Stimulated activated memory B cell treated with anti-CD40 and anti-IgM and Interleukin-4, amounts not matched to agents 10 μg/mL and 1 μg/mL and 100 μg/mL, for 72 hours (primary cell): Measurements from ENCODE around the gene TLR9.
A peak's percentile ranks its signal among the peaks of the same experiment; 100 is the strongest.
"Not testable (repeated sequence)": the region's sequence is repeated elsewhere in the genome, so short reads cannot be mapped to it uniquely, and the experiment has no call there.

Experiments
- ATAC-seq: fragments of 150-1000 bp; cut with Tn5 transposase; 2 replicates; pipeline ENCODE4 v1.10.0; 2021
- H3K27ac Mint-ChIP-seq: one replicate; pipeline ENCODE4 v1.8.0; 2022; ENCODE audit warnings: mild to moderate bottlenecking, mixed read lengths
- H3K27me3 Mint-ChIP-seq: one replicate; pipeline ENCODE4 v1.8.0; 2022; ENCODE audit warnings: mixed read lengths
- H3K36me3 Mint-ChIP-seq: one replicate; pipeline ENCODE4 v1.8.0; 2022; ENCODE audit warnings: mixed read lengths
- H3K4me1 Mint-ChIP-seq: one replicate; pipeline ENCODE4 v1.8.0; 2022; ENCODE audit warnings: mixed read lengths
- H3K4me3 Mint-ChIP-seq: one replicate; pipeline ENCODE4 v1.8.0; 2022; ENCODE audit warnings: mild to moderate bottlenecking, moderate library complexity, mixed read lengths
- H3K9me3 Mint-ChIP-seq: one replicate; pipeline ENCODE4 v1.8.0; 2022; ENCODE audit warnings: mixed read lengths

The TLR9 gene, protein sequence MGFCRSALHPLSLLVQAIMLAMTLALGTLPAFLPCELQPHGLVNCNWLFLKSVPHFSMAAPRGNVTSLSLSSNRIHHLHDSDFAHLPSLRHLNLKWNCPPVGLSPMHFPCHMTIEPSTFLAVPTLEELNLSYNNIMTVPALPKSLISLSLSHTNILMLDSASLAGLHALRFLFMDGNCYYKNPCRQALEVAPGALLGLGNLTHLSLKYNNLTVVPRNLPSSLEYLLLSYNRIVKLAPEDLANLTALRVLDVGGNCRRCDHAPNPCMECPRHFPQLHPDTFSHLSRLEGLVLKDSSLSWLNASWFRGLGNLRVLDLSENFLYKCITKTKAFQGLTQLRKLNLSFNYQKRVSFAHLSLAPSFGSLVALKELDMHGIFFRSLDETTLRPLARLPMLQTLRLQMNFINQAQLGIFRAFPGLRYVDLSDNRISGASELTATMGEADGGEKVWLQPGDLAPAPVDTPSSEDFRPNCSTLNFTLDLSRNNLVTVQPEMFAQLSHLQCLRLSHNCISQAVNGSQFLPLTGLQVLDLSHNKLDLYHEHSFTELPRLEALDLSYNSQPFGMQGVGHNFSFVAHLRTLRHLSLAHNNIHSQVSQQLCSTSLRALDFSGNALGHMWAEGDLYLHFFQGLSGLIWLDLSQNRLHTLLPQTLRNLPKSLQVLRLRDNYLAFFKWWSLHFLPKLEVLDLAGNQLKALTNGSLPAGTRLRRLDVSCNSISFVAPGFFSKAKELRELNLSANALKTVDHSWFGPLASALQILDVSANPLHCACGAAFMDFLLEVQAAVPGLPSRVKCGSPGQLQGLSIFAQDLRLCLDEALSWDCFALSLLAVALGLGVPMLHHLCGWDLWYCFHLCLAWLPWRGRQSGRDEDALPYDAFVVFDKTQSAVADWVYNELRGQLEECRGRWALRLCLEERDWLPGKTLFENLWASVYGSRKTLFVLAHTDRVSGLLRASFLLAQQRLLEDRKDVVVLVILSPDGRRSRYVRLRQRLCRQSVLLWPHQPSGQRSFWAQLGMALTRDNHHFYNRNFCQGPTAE

DNA sequence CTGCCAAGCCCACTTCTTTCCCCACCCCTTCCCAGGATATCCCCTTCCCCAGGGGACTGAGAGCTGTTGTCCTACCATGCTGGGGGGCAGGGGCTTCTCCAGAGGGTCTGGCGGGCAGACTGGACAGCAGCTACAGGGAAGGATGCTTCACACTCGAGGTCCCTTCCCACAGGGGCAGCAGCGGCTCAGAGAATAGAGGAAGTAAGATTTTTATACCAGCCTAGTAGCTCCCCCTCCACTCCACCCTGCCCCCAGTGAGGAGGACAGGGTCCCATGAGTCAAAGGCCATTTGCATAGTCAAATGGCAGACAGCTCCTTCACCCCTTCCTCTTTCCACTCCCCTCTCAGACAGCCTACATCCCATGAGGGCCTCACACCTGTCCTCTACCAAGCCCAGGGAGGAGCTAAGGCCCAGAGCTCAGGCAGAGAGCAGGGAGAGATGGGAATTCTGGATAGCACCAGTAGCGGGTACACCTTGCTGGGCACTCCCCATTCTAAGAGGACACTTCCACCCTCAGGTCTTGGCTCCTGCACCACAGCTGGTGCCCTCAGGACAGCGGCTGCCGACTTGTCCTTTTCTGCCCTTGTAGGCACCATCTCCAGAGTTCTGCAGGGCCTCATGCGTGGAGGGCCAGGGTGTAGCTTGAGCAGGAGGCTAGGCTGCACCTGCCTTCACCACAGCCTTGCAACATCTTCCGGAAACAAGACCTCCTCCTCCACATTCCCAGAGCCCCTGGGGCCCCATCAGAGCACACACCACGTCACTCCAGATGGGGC is at the start of gene TLR9:
TSS of gene TLR9 (minus strand) at position 194 of the 777 bp plus-strand sequence. CDS start at position 78, 116 bp downstream.
- ATAC-seq, result peak; percentile 94
- H3K27me3 Mint-ChIP-seq, result no peaks in the 10 kb centered on the region
- no peaks in the 10 kb centered on the region for H3K9me3 Mint-ChIP-seq
- H3K4me1 Mint-ChIP-seq, result peaks cover 81% of the 10 kb centered on the region
- H3K36me3 Mint-ChIP-seq, result peaks cover 46% of the 10 kb centered on the region
- peak within 1 kb of the TSS; percentile 98 for H3K27ac Mint-ChIP-seq
- peak within 1 kb of the TSS; percentile 93 for H3K4me3 Mint-ChIP-seq

- Mint-ChIP-seq H3K4me3 (peak overlapping the region; percentile 54), H3K4me1 (peaks cover 83% of the 10 kb centered on the region), H3K27ac (peak overlapping the region; percentile 67), H3K36me3 (peaks cover 33% of the 10 kb centered on the region)
- ATAC-seq, H3K27me3 Mint-ChIP-seq, H3K9me3 Mint-ChIP-seq: not testable (repeated sequence)
Observed at GRCh38 chr3:52274781-52275180, 49.3 kb upstream of the TLR9 start.

DNA sequence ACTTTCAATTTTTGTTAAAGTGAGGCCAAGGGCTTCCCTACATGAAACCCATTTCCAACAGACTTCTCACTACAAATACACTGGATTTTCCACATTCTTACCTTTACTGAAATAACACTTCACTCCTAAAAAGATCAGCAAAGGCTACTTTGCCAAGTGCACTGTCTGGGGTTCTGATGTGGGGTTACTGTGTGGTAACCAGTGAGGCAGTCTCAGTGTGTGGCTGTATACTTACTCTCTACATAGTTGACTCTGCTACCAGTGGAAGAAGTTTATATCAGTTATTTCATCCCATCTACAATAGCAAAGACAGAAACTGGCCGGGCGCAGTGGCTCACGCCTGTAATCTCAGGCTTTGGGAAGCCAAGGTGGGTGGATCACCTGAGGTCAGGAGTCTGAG is 47.4 kb upstream of the TLR9 start:
- H3K36me3 Mint-ChIP-seq, result peaks cover 40% of the 10 kb centered on the region
- H3K4me3 Mint-ChIP-seq, result no peak overlapping the region

DNA sequence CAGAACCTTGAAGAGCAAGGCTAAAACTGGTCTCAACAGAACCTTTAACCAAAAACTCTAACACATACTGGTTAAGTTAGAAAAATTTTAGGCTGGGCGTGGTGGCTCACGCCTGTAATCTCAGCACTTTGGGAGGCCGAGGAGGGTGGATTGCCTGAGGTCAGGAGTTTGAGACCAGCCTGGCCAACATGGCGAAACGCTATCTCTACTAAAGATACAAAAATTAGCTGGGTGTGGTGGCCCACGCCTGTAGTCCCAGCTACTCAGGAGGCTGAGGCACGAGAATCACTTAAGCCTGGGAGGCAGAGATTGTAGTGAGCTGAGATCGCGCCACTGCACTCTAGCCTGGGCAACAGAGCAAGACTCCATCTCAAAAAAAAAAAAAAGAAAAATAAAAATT is 46.7 kb upstream of the TLR9 start:
- Mint-ChIP-seq H3K36me3 (peaks cover 40% of the 10 kb centered on the region), H3K4me1 (peaks cover 87% of the 10 kb centered on the region)
- not testable (repeated sequence) for H3K27me3 Mint-ChIP-seq

More for the DNA sequence above, 47.4 kb upstream of the TLR9 start:
- no peaks in the 10 kb centered on the region for H3K9me3 Mint-ChIP-seq
- peak overlapping the region; percentile 17 for H3K27ac Mint-ChIP-seq
- no peaks in the 10 kb centered on the region for H3K27me3 Mint-ChIP-seq
- peaks cover 83% of the 10 kb centered on the region for H3K4me1 Mint-ChIP-seq
- no peak for ATAC-seq

GRCh38 chr3:52270252-52270754 is 44.9 kb upstream of the TLR9 start:
- H3K36me3 Mint-ChIP-seq, result peaks cover 40% of the 10 kb centered on the region
- no peak for ATAC-seq
- peak overlapping the region; percentile 21 for H3K4me3 Mint-ChIP-seq
- no peaks in the 10 kb centered on the region for H3K27me3 Mint-ChIP-seq
- no peaks in the 10 kb centered on the region for H3K9me3 Mint-ChIP-seq
- peaks cover 69% of the 10 kb centered on the region for H3K4me1 Mint-ChIP-seq
- peak overlapping the region; percentile 74 for H3K27ac Mint-ChIP-seq

More for the DNA sequence above, 46.7 kb upstream of the TLR9 start:
- peak overlapping the region; percentile 40 for H3K4me3 Mint-ChIP-seq
- peak overlapping the region; percentile 74 for H3K27ac Mint-ChIP-seq
- not testable (repeated sequence) for H3K9me3 Mint-ChIP-seq, ATAC-seq

DNA sequence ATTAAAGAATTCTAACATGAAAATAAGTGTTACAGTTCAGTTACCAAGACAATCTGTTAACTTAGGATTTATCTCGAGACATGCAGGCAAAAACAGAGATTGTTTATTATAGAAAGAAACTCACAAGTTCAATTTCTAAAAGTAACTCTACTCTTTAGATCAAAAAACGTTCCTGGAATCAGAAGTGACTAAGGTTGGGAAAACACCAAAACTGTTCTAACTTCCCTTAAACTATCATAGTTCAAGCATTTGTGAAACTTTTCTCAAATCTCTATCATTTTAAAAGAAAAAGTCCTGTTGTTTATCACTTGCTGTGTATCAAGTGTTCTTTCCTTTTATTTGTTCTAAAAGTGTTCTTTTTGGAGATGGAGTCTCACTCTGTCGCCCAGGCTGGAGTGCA is 44.3 kb upstream of the TLR9 start:
- Mint-ChIP-seq H3K36me3 (peaks cover 40% of the 10 kb centered on the region), H3K27ac (peak overlapping the region; percentile 74), H3K9me3 (no peaks in the 10 kb centered on the region), H3K27me3 (no peaks in the 10 kb centered on the region), H3K4me3 (no peak overlapping the region), H3K4me1 (peaks cover 65% of the 10 kb centered on the region)
- no peak for ATAC-seq

DNA sequence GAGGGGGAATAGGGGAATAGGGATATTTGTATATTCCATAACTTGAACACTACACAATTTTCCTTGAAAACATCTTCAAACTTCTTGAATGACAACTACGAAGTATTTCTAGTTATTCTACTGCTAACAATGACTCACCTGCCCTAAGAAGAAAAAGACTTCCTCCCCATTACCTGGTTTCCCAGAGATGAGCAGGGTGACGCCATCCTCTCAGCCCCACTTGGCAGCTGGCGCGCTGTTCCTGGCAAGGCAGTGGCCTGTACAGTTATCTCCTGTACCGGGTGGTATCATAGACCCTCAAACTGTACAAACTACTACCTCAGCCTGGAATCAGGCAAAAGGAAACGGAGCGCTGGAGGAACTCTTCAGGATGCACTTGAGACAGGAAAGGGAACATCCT is 42.6 kb upstream of the TLR9 start:
- no peaks in the 10 kb centered on the region for H3K9me3 Mint-ChIP-seq
- H3K4me3 Mint-ChIP-seq, result no peak overlapping the region
- peaks cover 65% of the 10 kb centered on the region for H3K4me1 Mint-ChIP-seq
- no peak for ATAC-seq
- peak overlapping the region; percentile 74 for H3K27ac Mint-ChIP-seq
- H3K27me3 Mint-ChIP-seq, result no peaks in the 10 kb centered on the region
- peaks cover 44% of the 10 kb centered on the region for H3K36me3 Mint-ChIP-seq

DNA sequence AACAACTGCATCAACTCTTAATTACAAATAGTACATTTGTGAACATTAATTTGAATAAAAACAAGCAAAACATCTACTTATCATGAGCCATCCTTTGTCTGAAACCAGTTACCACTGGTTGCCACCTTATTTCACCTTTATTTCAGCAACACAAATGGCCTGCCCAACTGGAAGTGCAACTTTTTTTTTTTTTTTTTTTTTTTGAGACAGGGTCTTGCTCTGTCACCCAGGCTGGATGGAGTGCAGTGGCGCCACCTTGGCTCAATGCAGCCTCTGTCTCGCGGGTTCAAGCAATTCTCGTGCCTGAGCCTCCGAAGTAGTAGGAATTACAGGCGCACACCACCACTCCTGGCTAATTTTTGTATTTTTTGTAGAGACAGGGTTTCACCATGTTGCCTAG is 39.9 kb upstream of the TLR9 start:
- Mint-ChIP-seq H3K27ac (no peak overlapping the region), H3K9me3 (no peaks in the 10 kb centered on the region), H3K27me3 (no peaks in the 10 kb centered on the region), H3K4me3 (no peak overlapping the region), H3K36me3 (peaks cover 58% of the 10 kb centered on the region), H3K4me1 (peaks cover 56% of the 10 kb centered on the region)
- ATAC-seq, result no peak

GRCh38 chr3:52262447-52262846 is 37.0 kb upstream of the TLR9 start:
- no peaks in the 10 kb centered on the region for H3K27me3 Mint-ChIP-seq
- peaks cover 35% of the 10 kb centered on the region for H3K4me1 Mint-ChIP-seq
- H3K9me3 Mint-ChIP-seq, result no peaks in the 10 kb centered on the region
- H3K36me3 Mint-ChIP-seq, result peaks cover 77% of the 10 kb centered on the region
- H3K4me3 Mint-ChIP-seq, result no peak overlapping the region
- ATAC-seq, result peak; percentile 74
- peak overlapping the region; percentile 61 for H3K27ac Mint-ChIP-seq

DNA sequence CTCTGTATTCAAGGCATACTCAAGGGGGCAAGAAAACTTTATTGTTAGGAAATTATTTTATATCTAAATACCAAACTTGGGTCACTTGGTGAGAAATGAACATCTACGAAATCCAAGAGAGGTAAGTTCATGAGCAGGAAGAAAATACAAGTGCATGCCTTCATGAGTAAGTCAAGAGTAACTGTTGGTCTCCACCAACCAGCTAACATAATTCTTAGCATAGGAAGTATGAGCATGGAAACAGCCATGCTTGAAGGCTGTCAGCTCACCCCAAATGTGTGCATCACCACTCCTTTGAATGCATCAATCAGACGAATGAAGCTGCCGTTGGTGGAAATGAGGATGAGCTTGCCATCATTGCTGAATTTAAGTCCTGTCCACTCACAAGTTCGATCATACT is 34.0 kb upstream of the TLR9 start:
- Mint-ChIP-seq H3K27ac (no peak overlapping the region), H3K36me3 (peaks cover 83% of the 10 kb centered on the region), H3K9me3 (no peaks in the 10 kb centered on the region), H3K27me3 (no peaks in the 10 kb centered on the region), H3K4me1 (peaks cover 34% of the 10 kb centered on the region), H3K4me3 (no peak overlapping the region)
- no peak for ATAC-seq

DNA sequence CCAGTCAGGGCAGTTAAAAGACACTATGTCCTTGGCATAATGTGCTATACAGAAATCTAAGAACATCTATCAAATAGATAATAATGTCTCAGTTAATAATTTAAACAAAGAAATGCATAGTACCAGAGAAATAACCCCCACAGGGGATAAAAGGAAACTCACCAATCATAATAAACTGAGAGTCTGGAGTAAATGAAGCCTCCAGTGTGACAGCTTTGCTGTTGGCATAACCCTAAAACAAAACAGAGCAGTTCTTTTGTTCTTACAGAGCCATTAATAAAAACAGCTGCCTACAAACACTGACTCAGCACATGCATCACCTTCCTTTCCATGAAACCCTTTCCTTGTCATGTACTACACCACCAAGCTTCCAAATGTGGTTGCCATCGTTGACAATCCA is 33.6 kb upstream of the TLR9 start:
- Mint-ChIP-seq H3K27ac (peak overlapping the region; percentile 35), H3K27me3 (no peaks in the 10 kb centered on the region), H3K4me3 (no peak overlapping the region), H3K36me3 (peaks cover 79% of the 10 kb centered on the region), H3K4me1 (peaks cover 33% of the 10 kb centered on the region), H3K9me3 (no peaks in the 10 kb centered on the region)
- ATAC-seq, result no peak

DNA sequence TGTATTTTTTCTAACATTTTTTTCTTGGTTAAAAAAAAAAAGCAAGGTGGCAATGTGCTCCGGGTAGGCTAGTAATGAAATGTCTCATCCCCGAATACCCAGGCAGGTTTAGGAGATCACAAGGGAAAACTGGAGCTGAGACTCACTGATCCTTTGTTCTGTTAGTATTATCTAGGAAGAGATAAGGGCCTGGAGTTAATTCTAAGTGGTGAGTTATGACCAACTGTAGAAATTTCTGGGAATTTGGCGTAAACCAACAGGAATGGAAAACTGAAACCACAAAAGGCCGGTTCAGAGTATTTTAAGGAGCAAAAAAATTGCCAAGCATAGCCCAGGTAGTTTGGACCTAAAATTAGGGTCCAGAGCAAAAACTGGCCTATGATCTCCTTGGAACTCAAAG is 32.5 kb upstream of the TLR9 start:
- peaks cover 33% of the 10 kb centered on the region for H3K4me1 Mint-ChIP-seq
- H3K27me3 Mint-ChIP-seq, result no peaks in the 10 kb centered on the region
- ATAC-seq, result no peak
- no peaks in the 10 kb centered on the region for H3K9me3 Mint-ChIP-seq
- H3K27ac Mint-ChIP-seq, result peak overlapping the region; percentile 44
- H3K36me3 Mint-ChIP-seq, result peaks cover 72% of the 10 kb centered on the region
- no peak overlapping the region for H3K4me3 Mint-ChIP-seq

DNA sequence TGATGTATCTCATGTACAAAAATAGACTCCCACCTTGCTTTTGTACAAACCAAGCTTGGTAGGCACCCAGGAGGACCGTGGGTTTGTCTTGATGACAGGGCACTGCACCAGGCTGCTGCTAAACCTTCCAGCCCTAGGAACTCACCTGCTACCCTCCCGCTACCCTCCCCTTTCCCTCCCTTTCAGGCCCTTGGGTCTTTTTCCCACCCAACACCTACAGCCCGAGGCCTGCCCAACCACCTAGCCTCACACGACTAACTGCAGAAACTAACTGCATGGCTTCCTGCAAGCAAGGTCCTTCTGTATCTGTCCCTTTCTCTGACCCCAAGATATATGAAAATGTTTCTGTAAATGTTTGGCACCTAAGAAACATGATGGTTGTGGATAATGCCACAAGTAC is 31.2 kb upstream of the TLR9 start:
- Mint-ChIP-seq H3K27ac (no peak overlapping the region), H3K4me3 (no peak overlapping the region), H3K36me3 (peaks cover 74% of the 10 kb centered on the region), H3K27me3 (no peaks in the 10 kb centered on the region), H3K4me1 (peaks cover 34% of the 10 kb centered on the region), H3K9me3 (no peaks in the 10 kb centered on the region)
- ATAC-seq, result no peak

DNA sequence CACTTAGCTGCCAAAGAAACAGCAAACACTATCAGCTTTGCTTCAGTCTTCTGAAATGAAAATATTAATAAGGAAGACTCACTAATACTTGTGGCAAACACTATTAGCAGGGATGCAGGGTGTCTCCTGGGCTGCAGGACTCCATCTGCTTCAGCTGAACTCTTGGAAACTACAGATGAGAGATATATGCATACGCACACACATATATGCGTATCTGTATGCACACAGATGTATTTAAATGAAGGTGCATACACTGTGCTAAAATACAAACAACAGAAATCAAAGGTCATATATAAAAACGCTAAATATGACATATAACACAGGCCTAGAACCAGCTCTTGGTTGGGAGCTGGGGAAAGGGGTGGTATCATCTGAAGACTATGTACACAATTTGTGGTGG is 30.7 kb upstream of the TLR9 start:
- no peak for ATAC-seq
- H3K9me3 Mint-ChIP-seq, result no peaks in the 10 kb centered on the region
- peak overlapping the region; percentile 40 for H3K27ac Mint-ChIP-seq
- H3K4me3 Mint-ChIP-seq, result no peak overlapping the region
- no peaks in the 10 kb centered on the region for H3K27me3 Mint-ChIP-seq
- H3K36me3 Mint-ChIP-seq, result peaks cover 71% of the 10 kb centered on the region
- peaks cover 34% of the 10 kb centered on the region for H3K4me1 Mint-ChIP-seq
